ENCODE data around the gene LRRC46.

DNA sequence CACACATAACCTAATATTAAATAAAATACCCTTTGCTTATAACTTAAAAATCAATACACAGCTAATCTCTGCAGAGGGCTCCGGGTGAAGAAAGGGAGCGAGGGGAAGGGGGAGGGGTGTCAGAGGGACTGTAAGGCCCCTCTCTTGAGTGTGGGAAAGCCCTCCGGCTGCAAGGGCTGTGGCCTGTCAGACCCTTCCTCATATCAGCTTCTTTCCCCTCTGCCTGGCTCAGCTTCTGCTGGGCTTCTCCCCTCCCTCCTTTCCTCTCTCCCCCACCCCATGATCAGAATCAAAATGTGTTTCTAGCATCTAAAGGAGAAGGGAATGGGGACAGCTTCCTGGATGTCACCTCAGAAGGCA lies 14.2 kb downstream of the LRRC46 start:
- TF ChIP-seq SP1 (IDR thresholded peaks at IDR 0.05) (no peak), L3MBTL2 (conservative IDR thresholded peaks at IDR 0.05) (no peak), SUZ12 (IDR thresholded peaks at IDR 0.05) (no peak), FOXK2 (IDR thresholded peaks at IDR 0.05) (no peak), BHLHE40 (IDR thresholded peaks at IDR 0.05; ENCODE audit: borderline replicate concordance) (no peak)
- TF ChIP-seq, protein P1, sequence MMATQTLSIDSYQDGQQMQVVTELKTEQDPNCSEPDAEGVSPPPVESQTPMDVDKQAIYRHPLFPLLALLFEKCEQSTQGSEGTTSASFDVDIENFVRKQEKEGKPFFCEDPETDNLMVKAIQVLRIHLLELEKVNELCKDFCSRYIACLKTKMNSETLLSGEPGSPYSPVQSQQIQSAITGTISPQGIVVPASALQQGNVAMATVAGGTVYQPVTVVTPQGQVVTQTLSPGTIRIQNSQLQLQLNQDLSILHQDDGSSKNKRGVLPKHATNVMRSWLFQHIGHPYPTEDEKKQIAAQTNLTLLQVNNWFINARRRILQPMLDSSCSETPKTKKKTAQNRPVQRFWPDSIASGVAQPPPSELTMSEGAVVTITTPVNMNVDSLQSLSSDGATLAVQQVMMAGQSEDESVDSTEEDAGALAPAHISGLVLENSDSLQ (IDR thresholded peaks at IDR 0.05), result no peak

All from HEK293T (cell line).